SK-N-SH treated with all-trans-retinoic acid at 6 μM for 48 hours (cell line): ENCODE measurements around the gene HOOK1.

Source experiments
- ATAC-seq: fragments of 200-7000 bp; cut with Tn5 transposase; 3 replicates; pipeline ENCODE4 v1.9.1; 2020; ENCODE audit warnings: mild to moderate bottlenecking, moderate library complexity
- ARNTL ChIP-seq: fragments of 450-650 bp; formaldehyde crosslinking; IDR thresholded peaks from 2 replicates; pipeline ENCODE4 v1.5.0; 2020; ENCODE audit warnings: low read depth, mild to moderate bottlenecking, moderate library complexity, borderline replicate concordance
- BACH2 ChIP-seq: fragments of 250-450 bp; sonication (Bioruptor Pico); IDR thresholded peaks from 2 replicates; pipeline ENCODE4 v1.9.0; 2021; ENCODE audit warnings: mild to moderate bottlenecking, borderline replicate concordance
- CSDC2 ChIP-seq: fragments of 250-450 bp; sonication (Bioruptor Pico); IDR thresholded peaks from 2 replicates; pipeline ENCODE4 v1.5.0; 2020; ENCODE audit warnings: mild to moderate bottlenecking, moderate library complexity
- ESRRG ChIP-seq: fragments of 250-450 bp; sonication (Bioruptor Pico); IDR thresholded peaks from 2 replicates; pipeline ENCODE4 v1.6.1; 2021; ENCODE audit warnings: mild to moderate bottlenecking
- GLIS3 ChIP-seq: fragments of 250-450 bp; sonication (Bioruptor Pico); IDR thresholded peaks from 2 replicates; pipeline ENCODE4 v1.5.0; 2020; ENCODE audit warnings: mild to moderate bottlenecking, moderate library complexity
- ISL1 ChIP-seq: fragments of 250-450 bp; sonication (Bioruptor Pico); IDR thresholded peaks from 2 replicates; pipeline ENCODE4 v2.1.2; 2022; ENCODE audit warnings: mild to moderate bottlenecking, moderate library complexity
- OSR1 ChIP-seq: fragments of 250-450 bp; sonication (Bioruptor Pico); IDR thresholded peaks from 2 replicates; pipeline ENCODE4 v1.8.0; 2022; ENCODE audit warnings: moderate library complexity, mild to moderate bottlenecking, inconsistent platforms
- PATZ1 ChIP-seq: fragments of 250-450 bp; sonication (Bioruptor Pico); IDR thresholded peaks from 2 replicates; pipeline ENCODE4 v1.8.0; 2020; ENCODE audit warnings: mild to moderate bottlenecking, moderate library complexity, borderline replicate concordance
- POU6F1 ChIP-seq: fragments of 250-450 bp; sonication (Bioruptor Pico); IDR thresholded peaks from 2 replicates; pipeline ENCODE4 v1.8.0; 2021; ENCODE audit warnings: low read depth, mild to moderate bottlenecking, moderate library complexity, borderline replicate concordance
- PPARA ChIP-seq: fragments of 250-450 bp; sonication (Bioruptor Pico); IDR thresholded peaks from 2 replicates; pipeline ENCODE4 v1.5.0; 2020; ENCODE audit warnings: mild to moderate bottlenecking, borderline replicate concordance
- RARB ChIP-seq: fragments of 250-450 bp; sonication (Bioruptor Pico); IDR thresholded peaks from 2 replicates; pipeline ENCODE4 v1.8.0; 2021; ENCODE audit warnings: mild to moderate bottlenecking, moderate library complexity
- SNAI2 ChIP-seq: fragments of 250-450 bp; sonication (Bioruptor Pico); IDR thresholded peaks from 2 replicates; pipeline ENCODE4 v1.5.0; 2020; ENCODE audit warnings: mild to moderate bottlenecking, moderate library complexity
- TCF4 ChIP-seq: fragments of 250-450 bp; sonication (Bioruptor Pico); IDR thresholded peaks from 2 replicates; pipeline ENCODE4 v1.8.0; 2021; ENCODE audit warnings: mild to moderate bottlenecking, moderate library complexity, borderline replicate concordance
- TOX ChIP-seq: fragments of 250-450 bp; sonication (Bioruptor Pico); IDR thresholded peaks from 2 replicates; pipeline ENCODE4 v1.8.0; 2021; ENCODE audit warnings: mild to moderate bottlenecking, moderate library complexity, borderline replicate concordance
- ZC3H10 ChIP-seq: fragments of 250-450 bp; sonication (Bioruptor Pico); IDR thresholded peaks from 2 replicates; pipeline ENCODE4 v1.5.1; 2021; ENCODE audit warnings: mild to moderate bottlenecking, moderate library complexity
- ZFP30 ChIP-seq: fragments of 450-650 bp; formaldehyde crosslinking; IDR thresholded peaks from 2 replicates; pipeline ENCODE4 v1.5.0; 2022; ENCODE audit warnings: mild to moderate bottlenecking, moderate library complexity
- ZNF565 ChIP-seq: fragments of 450-650 bp; formaldehyde crosslinking; conservative IDR thresholded peaks from 2 replicates; pipeline ENCODE4 v1.5.0; 2020; ENCODE audit warnings: low read depth, mild to moderate bottlenecking, moderate library complexity
- ZNF70 ChIP-seq: fragments of 450-650 bp; formaldehyde crosslinking; IDR thresholded peaks from 2 replicates; pipeline ENCODE4 v1.5.0; 2020; ENCODE audit warnings: mild to moderate bottlenecking, moderate library complexity
- ZNF8 ChIP-seq: fragments of 450-650 bp; formaldehyde crosslinking; IDR thresholded peaks from 2 replicates; pipeline ENCODE4 v1.5.0; 2020; ENCODE audit warnings: mild to moderate bottlenecking, moderate library complexity
- TF ChIP-seq, protein P1 (sequence below): fragments of 250-450 bp; sonication (Bioruptor Pico); IDR thresholded peaks from 2 replicates; pipeline ENCODE4 v1.5.1; 2021; ENCODE audit warnings: mild to moderate bottlenecking, moderate library complexity
- TF ChIP-seq, protein P2 (sequence below): fragments of 250-450 bp; sonication (Bioruptor Pico); IDR thresholded peaks from 2 replicates; pipeline ENCODE4 v1.5.0; 2020; ENCODE audit warnings: mild to moderate bottlenecking, moderate library complexity
- TF ChIP-seq, protein P3 (sequence below): fragments of 250-450 bp; sonication (Bioruptor Pico); IDR thresholded peaks from 2 replicates; pipeline ENCODE4 v1.5.1; 2020; ENCODE audit warnings: low read depth, mild to moderate bottlenecking, moderate library complexity

Gene HOOK1

DNA sequence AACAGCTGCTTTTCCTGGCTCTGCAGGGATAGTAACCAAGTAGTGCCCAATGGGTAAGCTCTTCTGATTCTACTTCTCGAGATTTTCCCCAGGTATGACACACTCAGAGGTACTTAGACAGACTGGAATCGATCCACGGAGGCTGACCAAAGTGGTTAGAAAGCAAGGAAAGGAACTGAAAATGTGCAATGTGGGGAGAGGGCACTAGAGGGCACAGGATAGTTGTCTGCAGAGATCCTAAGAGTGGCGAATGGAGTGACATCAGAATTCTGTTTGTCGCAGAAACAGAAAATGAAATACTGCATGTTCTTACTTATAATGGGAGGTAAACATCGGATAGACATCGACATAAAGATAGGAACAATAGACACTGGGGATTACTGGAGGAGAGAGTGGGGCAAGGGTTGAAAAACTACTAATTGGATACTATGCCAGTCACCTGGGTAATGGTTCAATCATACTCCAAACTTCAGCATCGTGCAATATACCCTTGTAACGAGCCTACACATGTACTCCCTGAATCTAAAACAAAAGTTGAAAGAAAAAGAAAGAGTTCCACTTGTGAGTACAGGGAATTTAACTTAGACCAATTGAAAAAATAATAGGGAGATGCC lies 88.5 kb downstream of the HOOK1 start:
- ATAC-seq: peak; percentile 92
- TF ChIP-seq TCF4 (CRISPR knock-in tag): no peak
- TF ChIP-seq, protein P1, sequence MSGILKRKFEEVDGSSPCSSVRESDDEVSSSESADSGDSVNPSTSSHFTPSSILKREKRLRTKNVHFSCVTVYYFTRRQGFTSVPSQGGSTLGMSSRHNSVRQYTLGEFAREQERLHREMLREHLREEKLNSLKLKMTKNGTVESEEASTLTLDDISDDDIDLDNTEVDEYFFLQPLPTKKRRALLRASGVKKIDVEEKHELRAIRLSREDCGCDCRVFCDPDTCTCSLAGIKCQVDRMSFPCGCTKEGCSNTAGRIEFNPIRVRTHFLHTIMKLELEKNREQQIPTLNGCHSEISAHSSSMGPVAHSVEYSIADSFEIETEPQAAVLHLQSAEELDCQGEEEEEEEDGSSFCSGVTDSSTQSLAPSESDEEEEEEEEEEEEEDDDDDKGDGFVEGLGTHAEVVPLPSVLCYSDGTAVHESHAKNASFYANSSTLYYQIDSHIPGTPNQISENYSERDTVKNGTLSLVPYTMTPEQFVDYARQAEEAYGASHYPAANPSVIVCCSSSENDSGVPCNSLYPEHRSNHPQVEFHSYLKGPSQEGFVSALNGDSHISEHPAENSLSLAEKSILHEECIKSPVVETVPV (CRISPR knock-in tag): no peak
- TF ChIP-seq ARNTL (CRISPR knock-in tag): no peak
- TF ChIP-seq ZFP30 (CRISPR knock-in tag): no peak
- TF ChIP-seq TOX (CRISPR knock-in tag): no peak
- no peak for TF ChIP-seq CSDC2 (CRISPR knock-in tag)
- TF ChIP-seq RARB: no peak
- TF ChIP-seq GLIS3: no peak
- TF ChIP-seq, protein P2, sequence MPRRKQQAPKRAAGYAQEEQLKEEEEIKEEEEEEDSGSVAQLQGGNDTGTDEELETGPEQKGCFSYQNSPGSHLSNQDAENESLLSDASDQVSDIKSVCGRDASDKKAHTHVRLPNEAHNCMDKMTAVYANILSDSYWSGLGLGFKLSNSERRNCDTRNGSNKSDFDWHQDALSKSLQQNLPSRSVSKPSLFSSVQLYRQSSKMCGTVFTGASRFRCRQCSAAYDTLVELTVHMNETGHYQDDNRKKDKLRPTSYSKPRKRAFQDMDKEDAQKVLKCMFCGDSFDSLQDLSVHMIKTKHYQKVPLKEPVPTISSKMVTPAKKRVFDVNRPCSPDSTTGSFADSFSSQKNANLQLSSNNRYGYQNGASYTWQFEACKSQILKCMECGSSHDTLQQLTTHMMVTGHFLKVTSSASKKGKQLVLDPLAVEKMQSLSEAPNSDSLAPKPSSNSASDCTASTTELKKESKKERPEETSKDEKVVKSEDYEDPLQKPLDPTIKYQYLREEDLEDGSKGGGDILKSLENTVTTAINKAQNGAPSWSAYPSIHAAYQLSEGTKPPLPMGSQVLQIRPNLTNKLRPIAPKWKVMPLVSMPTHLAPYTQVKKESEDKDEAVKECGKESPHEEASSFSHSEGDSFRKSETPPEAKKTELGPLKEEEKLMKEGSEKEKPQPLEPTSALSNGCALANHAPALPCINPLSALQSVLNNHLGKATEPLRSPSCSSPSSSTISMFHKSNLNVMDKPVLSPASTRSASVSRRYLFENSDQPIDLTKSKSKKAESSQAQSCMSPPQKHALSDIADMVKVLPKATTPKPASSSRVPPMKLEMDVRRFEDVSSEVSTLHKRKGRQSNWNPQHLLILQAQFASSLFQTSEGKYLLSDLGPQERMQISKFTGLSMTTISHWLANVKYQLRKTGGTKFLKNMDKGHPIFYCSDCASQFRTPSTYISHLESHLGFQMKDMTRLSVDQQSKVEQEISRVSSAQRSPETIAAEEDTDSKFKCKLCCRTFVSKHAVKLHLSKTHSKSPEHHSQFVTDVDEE: no peak
- no peak for TF ChIP-seq BACH2 (CRISPR knock-in tag)
- no peak for TF ChIP-seq ESRRG (CRISPR knock-in tag)
- TF ChIP-seq POU6F1 (CRISPR knock-in tag): no peak
- no peak for TF ChIP-seq SNAI2
- TF ChIP-seq, protein P3, sequence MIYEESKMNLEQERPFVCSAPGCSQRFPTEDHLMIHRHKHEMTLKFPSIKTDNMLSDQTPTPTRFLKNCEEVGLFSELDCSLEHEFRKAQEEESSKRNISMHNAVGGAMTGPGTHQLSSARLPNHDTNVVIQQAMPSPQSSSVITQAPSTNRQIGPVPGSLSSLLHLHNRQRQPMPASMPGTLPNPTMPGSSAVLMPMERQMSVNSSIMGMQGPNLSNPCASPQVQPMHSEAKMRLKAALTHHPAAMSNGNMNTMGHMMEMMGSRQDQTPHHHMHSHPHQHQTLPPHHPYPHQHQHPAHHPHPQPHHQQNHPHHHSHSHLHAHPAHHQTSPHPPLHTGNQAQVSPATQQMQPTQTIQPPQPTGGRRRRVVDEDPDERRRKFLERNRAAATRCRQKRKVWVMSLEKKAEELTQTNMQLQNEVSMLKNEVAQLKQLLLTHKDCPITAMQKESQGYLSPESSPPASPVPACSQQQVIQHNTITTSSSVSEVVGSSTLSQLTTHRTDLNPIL: no peak
- no peak for TF ChIP-seq PPARA (CRISPR knock-in tag)
- TF ChIP-seq ZNF565: no peak
- no peak for TF ChIP-seq ZNF8 (CRISPR knock-in tag)
- no peak for TF ChIP-seq ISL1 (CRISPR knock-in tag)
- no peak for TF ChIP-seq PATZ1 (CRISPR knock-in tag)

- no peak for ATAC-seq
- TF ChIP-seq RARB: no peak
- no peak for TF ChIP-seq CSDC2 (CRISPR knock-in tag)
- no peak for TF ChIP-seq ZNF70 (CRISPR knock-in tag)
- no peak for TF ChIP-seq SNAI2
- no peak for TF ChIP-seq TCF4 (CRISPR knock-in tag)
- no peak for TF ChIP-seq ARNTL (CRISPR knock-in tag)
- no peak for TF ChIP-seq ZNF565
- no peak for TF ChIP-seq TOX (CRISPR knock-in tag)
Measured at GRCh38 chr1:59906931-59907330, 92.2 kb downstream of the HOOK1 start.

DNA sequence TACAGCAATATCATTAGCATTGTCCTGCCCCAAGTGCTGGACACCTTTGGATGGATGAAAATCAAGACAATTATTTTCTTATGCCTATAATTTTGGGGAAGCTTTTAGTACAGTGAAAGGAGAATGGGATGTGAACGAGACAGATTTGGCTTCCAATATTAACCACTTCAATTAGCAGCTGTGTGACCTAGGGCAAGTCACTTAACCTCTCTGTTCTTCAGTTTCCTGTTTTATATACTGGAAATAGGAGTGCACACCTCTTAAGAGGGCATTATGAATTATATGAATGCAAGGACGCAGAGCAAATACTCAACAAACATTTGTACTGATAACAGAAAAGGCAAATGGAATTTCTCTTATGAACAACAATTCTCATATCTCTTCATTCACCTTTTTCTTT lies 93.3 kb downstream of the HOOK1 start:
- no peak for ATAC-seq

More for the DNA sequence above, 93.3 kb downstream of the HOOK1 start:
- no peak for TF ChIP-seq PPARA (CRISPR knock-in tag)
- TF ChIP-seq ZNF70 (CRISPR knock-in tag): no peak
- TF ChIP-seq OSR1 (CRISPR knock-in tag): no peak
- TF ChIP-seq, protein P2: no peak
- no peak for TF ChIP-seq SNAI2
- no peak for TF ChIP-seq ZNF565
- TF ChIP-seq ZC3H10 (CRISPR knock-in tag): no peak
- TF ChIP-seq CSDC2 (CRISPR knock-in tag): no peak
- TF ChIP-seq TOX (CRISPR knock-in tag): no peak
- no peak for TF ChIP-seq POU6F1 (CRISPR knock-in tag)
- TF ChIP-seq ZFP30 (CRISPR knock-in tag): no peak
- no peak for TF ChIP-seq ARNTL (CRISPR knock-in tag)
- no peak for TF ChIP-seq TCF4 (CRISPR knock-in tag)
